ENCODE data around the gene PRKAR2A.

Gene PRKAR2A

GRCh38 chr3:48856469-48856868 is 8.8 kb upstream of the PRKAR2A start:
- H3K4me3 ChIP-seq (ENCODE audit: low read depth, low read length), result no peak overlapping the region

GRCh38 chr3:48855681-48856447 is 8.2 kb upstream of the PRKAR2A start:
- TF ChIP-seq CTCF (IDR thresholded peaks at IDR 0.05; ENCODE audit: low read depth, low read length), result no peak
- no peak overlapping the region for H3K4me3 ChIP-seq (ENCODE audit: low read depth, low read length)

More at GRCh38 chr3:48856469-48856868, 8.8 kb upstream of the PRKAR2A start:
- no peak for TF ChIP-seq CTCF (IDR thresholded peaks at IDR 0.05; ENCODE audit: low read depth, low read length)

GRCh38 chr3:48852151-48852550 is 4.5 kb upstream of the PRKAR2A start:
- no peak for TF ChIP-seq CTCF (IDR thresholded peaks at IDR 0.05; ENCODE audit: low read depth, low read length)
- no peak overlapping the region for H3K4me3 ChIP-seq (ENCODE audit: low read depth, low read length)

- no peak for TF ChIP-seq CTCF (IDR thresholded peaks at IDR 0.05; ENCODE audit: low read depth, low read length)
- H3K4me3 ChIP-seq (ENCODE audit: low read depth, low read length), result no peak overlapping the region
These were observed 3.7 kb upstream of the PRKAR2A start for GRCh38 chr3:48851407-48851806.

GRCh38 chr3:48848816-48849515 is 1.3 kb upstream of the PRKAR2A start:
- no peak for TF ChIP-seq CTCF (IDR thresholded peaks at IDR 0.05; ENCODE audit: low read depth, low read length)
- H3K4me3 ChIP-seq (ENCODE audit: low read depth, low read length), result no peak overlapping the region

- TF ChIP-seq CTCF (IDR thresholded peaks at IDR 0.05; ENCODE audit: low read depth, low read length), result no peak
- H3K4me3 ChIP-seq (ENCODE audit: low read depth, low read length), result peak overlapping the region; percentile 80
These were observed 596 bp downstream of the PRKAR2A start for GRCh38 chr3:48847053-48847503.

GRCh38 chr3:48845170-48845569 is 2.5 kb downstream of the PRKAR2A start:
- no peak for TF ChIP-seq CTCF (IDR thresholded peaks at IDR 0.05; ENCODE audit: low read depth, low read length)
- no peak overlapping the region for H3K4me3 ChIP-seq (ENCODE audit: low read depth, low read length)
